ENCODE measurements around the gene PTPN5.
"Not testable (repeated sequence)": the region's sequence is repeated elsewhere in the genome, so short reads cannot be mapped to it uniquely, and the experiment has no call there.

Gene PTPN5

DNA sequence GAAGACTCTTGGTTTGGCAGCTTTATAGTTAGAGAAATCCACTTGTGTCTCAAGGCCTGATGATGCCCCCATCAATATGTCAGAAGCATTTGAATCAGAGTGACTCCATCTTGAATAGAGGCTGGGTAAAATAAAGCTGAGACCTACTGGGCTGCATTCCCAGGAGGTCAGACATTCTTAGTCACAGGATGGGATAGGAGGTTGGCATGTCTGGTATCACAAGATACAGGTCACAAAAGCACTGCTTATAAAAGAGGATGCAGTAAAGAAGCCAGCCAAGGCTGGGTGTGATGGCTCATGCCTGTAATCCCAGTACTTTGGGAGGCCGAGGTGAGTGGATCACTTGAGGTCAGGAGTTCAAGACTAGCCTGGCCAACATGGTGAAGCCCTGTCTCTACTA is 109.6 kb downstream of the PTPN5 start:
- not testable (repeated sequence) for DNase-seq (ENCODE audit: low spot score)
